ENCODE data around the gene LINC01488. TPM values are rescaled to one million over a fixed set of nuclear protein-coding genes. Genes with fewer than 3 reads are reported as not detected.
A peak's percentile ranks its signal among the peaks of the same experiment; 100 is the strongest.

LINC01488 gene
- total and polyA plus RNA-seq, 9 of the 15 experiments (the other 6 are each of a cell fraction or from before 2014, with no cell fraction given): not detected

DNA sequence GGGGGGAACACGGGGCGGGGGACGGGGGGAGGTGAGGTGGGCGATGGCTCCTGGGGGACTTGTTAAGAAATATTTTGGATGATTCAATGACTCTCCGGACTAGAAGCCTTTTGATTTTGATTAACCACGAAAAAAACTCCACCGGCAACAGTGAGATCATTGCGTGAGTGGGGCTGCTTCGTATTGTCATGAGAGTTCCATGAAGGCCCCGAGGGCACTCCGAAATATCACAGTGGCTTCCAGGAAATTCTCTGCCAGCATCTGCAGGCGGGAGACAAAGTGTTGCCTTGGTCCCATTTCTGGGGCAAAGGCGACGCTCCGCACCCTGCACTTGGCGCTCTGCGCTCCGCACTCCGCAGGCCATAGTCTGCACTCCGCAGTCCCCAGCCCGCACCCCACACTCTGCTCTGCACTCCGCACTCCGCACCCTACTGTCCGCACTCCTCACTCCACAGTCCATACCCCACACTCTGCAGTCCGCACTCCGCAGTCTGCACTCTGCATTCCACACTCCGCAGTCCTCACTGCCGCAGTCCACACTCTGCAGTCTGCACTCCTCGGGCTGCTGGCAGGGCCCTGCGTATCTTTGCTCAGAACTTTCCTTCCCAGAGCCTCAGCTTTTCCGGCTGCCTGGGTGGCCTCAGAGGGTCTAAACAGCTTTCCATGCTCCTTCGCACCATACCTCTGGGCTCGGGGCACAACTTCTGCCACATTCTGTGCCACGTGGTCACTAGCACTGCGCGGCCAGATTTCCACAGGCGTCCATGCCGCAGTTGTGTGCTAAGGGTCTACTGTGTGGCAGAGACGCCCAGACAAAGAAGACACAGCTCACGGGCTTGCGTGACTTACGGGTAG lies 61.1 kb downstream of the LINC01488 start:
- 36% methylated on average over 42 of the region's 42 CpGs for WGBS (ENCODE audit: insufficient coverage, low coverage, missing lambda C conversion rate)
- no TSS peak for BruUV-seq (replicated peaks)
- Histone ChIP-seq H2AFZ (ENCODE audit: low read depth, low read length) (no peak overlapping the region), H3K27me3 (ENCODE audit: control insufficient read depth in 2 of 2, insufficient read depth in 2 of 2, low read length in 2 of 2) (peaks cover 46 to 84% of the 10 kb centered on the region in 2 experiments), H3K27ac (ENCODE audit: extremely low read depth, low read depth, low read length) (no peak overlapping the region), H3K4me1 (replicated peaks in 1 of 2; ENCODE audit: control insufficient read depth in 2 of 2, insufficient read depth in 2 of 2, low read length in 2 of 2) (peaks cover 0 to 18% of the 10 kb centered on the region in 2 experiments; a peak in 4 of 5 replicates), H3K9ac (ENCODE audit: insufficient read depth in 1 of 2, low read depth in 2 of 2, low read length in 2 of 2) (no peak overlapping the region; a peak in 1 of 4 replicates), H3K9me1 (ENCODE audit: control insufficient read depth, insufficient read depth, low read length) (no peaks in the 10 kb centered on the region), H3K79me2 (ENCODE audit: control insufficient read depth, insufficient read depth, low read length) (no peaks in the 10 kb centered on the region), H3K4me3 (no peak overlapping the region), H3K9me3 (replicated peaks; ENCODE audit: control insufficient read depth, insufficient read depth, low read depth, low read length) (no peaks in the 10 kb centered on the region), H4K20me1 (replicated peaks; ENCODE audit: control insufficient read depth, insufficient read depth, low read length) (0 out of 2 replicates have a peak, but pooled peaks cover 3% of the 10 kb centered on the region), H3K36me3 (ENCODE audit: control insufficient read depth, insufficient read depth, low read length) (no peaks in the 10 kb centered on the region), H3K4me2 (ENCODE audit: insufficient read depth, low read length) (no peak overlapping the region)
- FAIRE-seq (no peak), DNase-seq (ENCODE audit: extremely low read depth in 1 of 4, low spot score in 3 of 4) (peak in 1 of 4 experiments; percentile 3), ATAC-seq (no peak)
- in situ Hi-C loops (cut with MboI): no loop called here
- intact Hi-C loops (cut with micrococcal nuclease): no loop called here
- CTCF ChIA-PET (ENCODE audit: low intra/inter-chr PET ratio): no interaction called here
- POLR2A ChIA-PET: interaction anchor here (0.5 to 0.7 kb wide), 2 partner anchors 8 to 94 kb away, joined by 3 to 4 read pairs; no protein-coding TSS in a partner anchor
- no peak for TF ChIP-seq CEBPB (tag; IDR thresholded peaks at IDR 0.05)
- TF ChIP-seq CBX2 (IDR thresholded peaks at IDR 0.05; ENCODE audit: insufficient read depth, low read length, poor library complexity, severe bottlenecking): no peak
- TF ChIP-seq TAF7 (tag; IDR thresholded peaks at IDR 0.05): no peak
- TF ChIP-seq TSC22D4 (tag; IDR thresholded peaks at IDR 0.05): no peak
- TF ChIP-seq ZNF239 (CRISPR knock-in tag; IDR thresholded peaks at IDR 0.05): no peak
- TF ChIP-seq, protein P1, sequence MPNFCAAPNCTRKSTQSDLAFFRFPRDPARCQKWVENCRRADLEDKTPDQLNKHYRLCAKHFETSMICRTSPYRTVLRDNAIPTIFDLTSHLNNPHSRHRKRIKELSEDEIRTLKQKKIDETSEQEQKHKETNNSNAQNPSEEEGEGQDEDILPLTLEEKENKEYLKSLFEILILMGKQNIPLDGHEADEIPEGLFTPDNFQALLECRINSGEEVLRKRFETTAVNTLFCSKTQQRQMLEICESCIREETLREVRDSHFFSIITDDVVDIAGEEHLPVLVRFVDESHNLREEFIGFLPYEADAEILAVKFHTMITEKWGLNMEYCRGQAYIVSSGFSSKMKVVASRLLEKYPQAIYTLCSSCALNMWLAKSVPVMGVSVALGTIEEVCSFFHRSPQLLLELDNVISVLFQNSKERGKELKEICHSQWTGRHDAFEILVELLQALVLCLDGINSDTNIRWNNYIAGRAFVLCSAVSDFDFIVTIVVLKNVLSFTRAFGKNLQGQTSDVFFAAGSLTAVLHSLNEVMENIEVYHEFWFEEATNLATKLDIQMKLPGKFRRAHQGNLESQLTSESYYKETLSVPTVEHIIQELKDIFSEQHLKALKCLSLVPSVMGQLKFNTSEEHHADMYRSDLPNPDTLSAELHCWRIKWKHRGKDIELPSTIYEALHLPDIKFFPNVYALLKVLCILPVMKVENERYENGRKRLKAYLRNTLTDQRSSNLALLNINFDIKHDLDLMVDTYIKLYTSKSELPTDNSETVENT (CRISPR knock-in tag; IDR thresholded peaks at IDR 0.05): no peak
- TF ChIP-seq CTBP1 (IDR thresholded peaks at IDR 0.05; ENCODE audit: borderline replicate concordance): no peak
- TF ChIP-seq, protein P2, sequence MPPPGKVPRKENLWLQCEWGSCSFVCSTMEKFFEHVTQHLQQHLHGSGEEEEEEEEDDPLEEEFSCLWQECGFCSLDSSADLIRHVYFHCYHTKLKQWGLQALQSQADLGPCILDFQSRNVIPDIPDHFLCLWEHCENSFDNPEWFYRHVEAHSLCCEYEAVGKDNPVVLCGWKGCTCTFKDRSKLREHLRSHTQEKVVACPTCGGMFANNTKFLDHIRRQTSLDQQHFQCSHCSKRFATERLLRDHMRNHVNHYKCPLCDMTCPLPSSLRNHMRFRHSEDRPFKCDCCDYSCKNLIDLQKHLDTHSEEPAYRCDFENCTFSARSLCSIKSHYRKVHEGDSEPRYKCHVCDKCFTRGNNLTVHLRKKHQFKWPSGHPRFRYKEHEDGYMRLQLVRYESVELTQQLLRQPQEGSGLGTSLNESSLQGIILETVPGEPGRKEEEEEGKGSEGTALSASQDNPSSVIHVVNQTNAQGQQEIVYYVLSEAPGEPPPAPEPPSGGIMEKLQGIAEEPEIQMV (tag; conservative IDR thresholded peaks at IDR 0.05; ENCODE audit: low read depth): no peak
- no peak for TF ChIP-seq NFRKB (IDR thresholded peaks at IDR 0.05; ENCODE audit: low read depth)
- no peak for TF ChIP-seq RBM14 (IDR thresholded peaks at IDR 0.05; ENCODE audit: borderline replicate concordance, insufficient read depth, low read depth, low read length)
- TF ChIP-seq OTX1 (CRISPR knock-in tag; IDR thresholded peaks at IDR 0.05): no peak
- TF ChIP-seq SETDB1 (IDR thresholded peaks at IDR 0.05; ENCODE audit: low read length): no peak
- TF ChIP-seq HDAC1 (IDR thresholded peaks at IDR 0.05): no peak
- no peak for TF ChIP-seq PTTG1 (tag; IDR thresholded peaks at IDR 0.05; ENCODE audit: low read depth)
- TF ChIP-seq TCF3 (CRISPR knock-in tag; IDR thresholded peaks at IDR 0.05): no peak

Measured in K562 (cell line).